HG03432 (cell line): ENCODE measurements around the gene CD226.

ENCODE experiments used
- ATAC-seq: cut with Tn5 transposase; IDR thresholded peaks from one replicate; pipeline ENCODE4 v1.9.1; 2021; ENCODE audit warnings: mild to moderate bottlenecking, moderate library complexity; ENCODE audit not compliant: unreplicated experiment

The CD226 gene

GRCh38 chr18:69820538-69820937 lies 127.1 kb downstream of the CD226 start:
- no peak for ATAC-seq

GRCh38 chr18:69819460-69819859 lies 128.2 kb downstream of the CD226 start:
- no peak for ATAC-seq

GRCh38 chr18:69817335-69817940 lies 130.2 kb downstream of the CD226 start:
- ATAC-seq, result no peak

GRCh38 chr18:69814861-69815385 lies 132.8 kb downstream of the CD226 start:
- no peak for ATAC-seq

- ATAC-seq, result no peak
These were observed 134.1 kb downstream of the CD226 start for GRCh38 chr18:69813559-69813958.

GRCh38 chr18:69808399-69808798 lies 139.3 kb downstream of the CD226 start:
- no peak for ATAC-seq

- ATAC-seq, result no peak
These were observed 142.7 kb downstream of the CD226 start for GRCh38 chr18:69804776-69805501.
